GOT3 (cell line): ENCODE results near the gene SMAD4.

Experiments
- DNase-seq: peaks from one replicate; lab custom pipeline; 2025; ENCODE audit warnings: mixed read lengths; lab: John Stamatoyannopoulos, UW

SMAD4 gene

DNA sequence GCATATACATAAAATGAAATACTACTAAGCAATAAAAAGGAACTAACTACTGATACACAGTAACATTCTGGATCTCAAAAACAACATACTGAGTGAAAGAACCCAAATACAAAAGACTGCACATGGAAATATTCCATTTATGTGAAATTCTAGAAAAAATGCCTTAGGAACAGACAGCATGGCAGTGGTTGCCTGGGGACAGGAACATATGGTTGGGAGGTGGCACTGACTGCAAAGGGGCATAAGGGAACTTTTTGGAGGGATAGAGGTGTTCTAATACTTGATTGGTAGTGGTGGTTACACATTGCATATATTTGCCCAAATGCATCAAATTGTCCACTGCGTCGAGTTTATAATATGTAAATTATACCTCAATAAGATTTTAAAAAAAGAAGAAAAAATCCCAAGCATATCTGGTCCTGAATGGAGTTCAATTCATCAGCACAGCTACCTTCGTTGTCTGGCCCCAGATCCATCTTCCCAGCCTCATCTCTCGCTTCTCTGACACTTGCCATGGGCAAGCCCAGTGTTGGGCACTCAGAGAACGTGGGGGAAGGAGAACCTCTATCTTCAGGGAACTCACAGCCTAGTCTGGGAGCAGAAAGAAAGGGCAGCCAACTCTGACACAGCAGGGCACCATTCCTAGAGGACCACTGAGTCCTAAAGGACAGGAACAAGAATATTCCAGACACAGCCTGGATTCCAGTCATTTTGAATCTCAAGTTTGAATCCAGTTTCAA, 8.6 kb upstream of the SMAD4 start:
- no peak for DNase-seq

DNA sequence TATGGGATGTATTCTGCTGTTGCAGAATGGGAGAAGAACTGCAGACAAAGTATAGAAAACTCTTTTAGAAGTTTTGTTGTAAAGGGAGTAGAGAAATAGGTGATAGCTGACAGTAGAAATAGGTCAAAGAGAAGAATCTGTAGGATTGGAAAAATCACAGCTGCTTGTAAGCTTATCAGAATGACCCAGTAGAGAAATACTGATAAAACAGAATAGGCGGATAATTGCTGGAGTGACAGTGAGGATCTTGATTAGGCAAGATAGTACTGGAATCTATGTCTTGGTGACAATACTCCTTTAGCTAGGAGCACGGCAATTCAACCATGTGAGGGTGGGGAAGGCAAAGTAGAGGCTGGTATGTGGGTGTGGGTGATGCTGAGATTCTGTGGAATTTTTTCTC, 4.5 kb upstream of the SMAD4 start:
- DNase-seq = no peak

DNA sequence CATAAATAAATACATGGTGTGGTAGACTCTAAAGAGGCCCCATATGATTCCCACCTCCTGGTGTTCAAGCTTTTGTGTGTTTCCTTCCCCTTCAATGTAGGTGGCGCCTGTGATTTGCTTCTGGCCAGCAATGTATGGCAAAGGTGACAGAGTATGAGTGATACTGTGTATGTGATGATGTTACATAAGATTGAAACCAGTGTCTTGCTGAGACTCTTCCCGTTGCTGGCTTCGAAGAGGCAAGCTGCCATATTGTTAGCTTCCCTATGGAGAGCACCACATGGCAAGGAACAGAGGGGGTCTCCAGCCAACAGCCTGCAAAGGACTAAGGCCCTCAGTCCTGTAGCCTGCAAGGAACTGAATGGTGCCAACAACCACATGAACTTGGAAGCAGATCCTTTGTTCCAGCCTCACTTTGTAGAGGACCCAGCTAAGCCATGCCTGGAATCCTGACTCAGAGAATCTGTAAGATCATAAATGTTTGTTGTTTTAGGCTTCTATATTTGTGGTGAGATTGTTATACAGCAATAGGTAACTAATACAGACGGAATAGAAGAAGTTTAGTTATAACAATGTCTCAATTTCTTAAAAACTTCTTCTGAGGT, 1.7 kb upstream of the SMAD4 start:
- DNase-seq = no peak

DNA sequence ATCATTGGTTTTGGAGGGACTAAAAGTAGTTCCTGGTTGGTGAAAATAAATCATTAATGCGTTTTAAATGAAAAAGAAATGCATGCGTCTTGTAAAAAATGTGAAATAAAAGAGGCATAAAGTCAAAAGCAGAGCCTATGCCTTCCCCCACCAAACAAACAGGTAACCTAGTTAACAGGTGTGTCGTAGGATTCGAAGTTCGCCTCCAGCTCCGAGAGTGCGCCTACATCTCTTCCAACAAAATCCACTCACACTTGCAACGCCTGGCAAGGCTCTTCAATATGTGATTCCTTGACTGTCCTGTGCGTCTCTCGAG, 677 bp upstream of the SMAD4 start:
- no peak for DNase-seq

DNA sequence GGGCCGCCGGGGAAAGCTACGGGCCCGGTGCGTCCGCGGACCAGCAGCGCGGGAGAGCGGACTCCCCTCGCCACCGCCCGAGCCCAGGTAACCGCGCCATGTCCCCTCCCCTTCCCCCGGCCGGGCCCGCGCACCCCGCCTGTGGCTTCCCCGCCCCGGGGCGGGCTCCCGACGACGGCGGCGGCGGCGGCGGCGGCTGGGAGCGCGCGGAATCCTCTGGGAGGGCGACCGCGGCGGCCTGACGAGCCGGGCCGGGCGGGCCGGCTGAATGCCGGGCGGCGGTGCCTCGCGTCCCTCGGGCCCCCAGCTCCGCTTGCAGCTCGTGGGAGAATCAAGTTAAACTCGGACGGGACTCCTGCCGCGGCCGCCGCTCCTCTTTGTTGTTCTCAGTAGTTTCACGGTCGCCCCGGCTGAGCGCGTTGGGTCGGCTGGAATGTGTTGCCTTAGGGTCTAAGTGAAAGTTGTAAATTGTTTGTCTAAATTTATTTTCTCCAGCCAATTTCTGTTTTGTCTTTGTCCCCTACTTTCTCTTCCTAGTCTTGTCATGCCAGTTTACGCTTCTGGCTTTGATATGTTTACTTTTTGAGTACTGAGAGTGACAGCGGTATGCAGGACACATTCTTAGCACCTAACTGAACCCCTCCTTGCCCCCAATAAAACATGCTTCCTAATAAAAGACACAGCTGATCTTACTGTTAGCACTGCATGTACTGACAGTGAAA, 685 bp downstream of the SMAD4 start:
- no peak for DNase-seq

DNA sequence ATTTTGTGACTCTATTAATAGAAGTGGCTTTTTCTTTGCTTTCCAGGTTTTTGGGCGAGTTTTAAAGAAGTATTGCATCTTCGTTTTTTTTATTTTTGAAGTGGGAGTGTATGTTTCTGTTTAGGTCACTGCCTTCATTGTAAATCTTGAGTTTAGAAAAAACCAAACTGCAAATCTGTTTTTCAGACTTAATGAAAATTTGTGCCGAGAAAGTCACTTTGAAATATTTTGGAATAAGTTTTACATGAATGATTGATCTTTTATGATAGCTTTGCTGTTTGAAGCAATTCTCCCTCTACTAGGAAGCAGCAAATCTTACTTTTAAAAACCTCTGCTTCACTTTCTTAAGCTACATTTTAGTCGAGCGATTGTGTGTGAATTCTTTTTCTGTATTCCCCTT, 2.2 kb downstream of the SMAD4 start:
- no peak for DNase-seq

DNA sequence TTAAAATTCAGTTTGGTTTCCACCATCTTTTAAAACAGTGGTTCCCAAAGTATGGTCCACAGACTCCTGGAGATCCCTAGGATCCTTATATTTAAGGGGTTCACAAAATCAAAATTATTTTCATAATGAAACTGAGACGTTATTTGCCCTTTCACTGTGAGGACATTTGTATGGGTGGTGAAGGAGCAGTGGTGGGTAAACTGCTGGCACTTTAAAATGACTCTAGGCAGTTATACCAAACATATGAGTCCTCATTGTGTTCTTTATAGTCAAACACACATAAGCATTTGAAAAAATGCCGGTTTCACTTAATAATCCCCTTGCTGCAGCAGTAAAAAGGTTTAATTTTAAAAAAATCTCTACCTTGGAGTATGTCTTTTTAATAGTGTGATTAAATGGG, 7.2 kb downstream of the SMAD4 start:
- no peak for DNase-seq

DNA sequence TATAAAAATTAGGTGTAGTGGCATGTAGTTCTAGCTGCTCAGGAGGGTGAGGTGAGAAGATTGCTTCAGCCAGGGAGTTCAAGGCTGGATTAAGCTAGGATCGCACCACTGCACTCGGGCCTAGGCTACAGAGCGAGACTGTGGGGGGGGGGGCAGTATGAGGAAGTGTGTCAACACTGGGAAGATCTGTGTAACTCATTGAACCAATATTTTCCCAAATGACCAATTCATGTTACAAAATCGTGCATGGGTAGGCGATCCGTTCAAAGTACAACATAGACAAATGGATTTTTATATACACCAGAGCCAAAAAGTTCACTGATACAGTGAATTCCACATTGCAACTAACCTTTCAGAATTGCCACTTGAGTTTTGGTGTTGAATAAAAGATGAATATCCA, 8.1 kb downstream of the SMAD4 start:
- no peak for DNase-seq

DNA sequence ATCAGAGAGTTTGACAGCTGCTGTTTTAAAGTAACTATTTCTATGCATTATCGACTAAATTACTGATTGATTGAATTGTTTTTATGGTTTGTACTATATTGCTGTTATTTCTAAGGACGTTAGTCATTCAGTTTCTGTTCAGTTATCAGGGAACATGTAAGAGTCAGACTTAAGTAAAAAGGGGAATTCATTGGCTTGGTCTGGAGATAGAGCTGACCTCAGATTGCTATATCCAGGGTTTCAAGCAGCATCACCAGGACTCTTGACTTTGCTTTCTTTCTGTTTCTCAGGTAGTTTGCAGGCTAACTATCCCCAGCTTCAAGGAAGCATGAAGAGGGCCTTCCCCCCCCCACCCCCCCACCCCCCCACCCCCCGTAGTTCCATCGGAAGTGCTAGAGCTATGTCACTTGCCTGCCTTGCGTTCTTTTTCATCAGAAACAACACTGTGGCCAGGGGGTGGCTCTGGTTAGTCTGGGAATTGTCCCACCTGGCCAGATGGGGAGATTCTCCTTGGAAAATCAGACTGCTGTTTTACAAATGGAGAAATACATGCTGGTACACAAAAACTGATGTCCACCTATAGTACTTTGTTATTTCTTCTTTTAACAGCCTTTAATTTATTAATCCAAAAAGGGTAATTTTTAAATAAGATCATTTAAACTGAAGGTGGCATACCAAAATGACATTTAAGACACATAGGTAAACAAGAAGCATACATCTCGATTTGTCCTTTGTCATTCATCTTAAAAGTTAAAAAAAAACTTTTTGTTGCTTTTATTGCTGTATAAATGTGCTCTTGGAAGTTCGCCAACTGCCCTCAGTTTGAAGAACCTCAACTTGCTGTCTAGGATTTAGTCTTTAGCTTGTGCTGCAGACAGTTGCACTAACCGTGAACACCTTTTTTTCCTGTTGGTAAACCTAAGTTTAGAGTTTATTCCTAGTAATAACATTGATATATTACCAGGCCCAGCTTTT, 9.4 kb downstream of the SMAD4 start:
- no peak for DNase-seq

DNA sequence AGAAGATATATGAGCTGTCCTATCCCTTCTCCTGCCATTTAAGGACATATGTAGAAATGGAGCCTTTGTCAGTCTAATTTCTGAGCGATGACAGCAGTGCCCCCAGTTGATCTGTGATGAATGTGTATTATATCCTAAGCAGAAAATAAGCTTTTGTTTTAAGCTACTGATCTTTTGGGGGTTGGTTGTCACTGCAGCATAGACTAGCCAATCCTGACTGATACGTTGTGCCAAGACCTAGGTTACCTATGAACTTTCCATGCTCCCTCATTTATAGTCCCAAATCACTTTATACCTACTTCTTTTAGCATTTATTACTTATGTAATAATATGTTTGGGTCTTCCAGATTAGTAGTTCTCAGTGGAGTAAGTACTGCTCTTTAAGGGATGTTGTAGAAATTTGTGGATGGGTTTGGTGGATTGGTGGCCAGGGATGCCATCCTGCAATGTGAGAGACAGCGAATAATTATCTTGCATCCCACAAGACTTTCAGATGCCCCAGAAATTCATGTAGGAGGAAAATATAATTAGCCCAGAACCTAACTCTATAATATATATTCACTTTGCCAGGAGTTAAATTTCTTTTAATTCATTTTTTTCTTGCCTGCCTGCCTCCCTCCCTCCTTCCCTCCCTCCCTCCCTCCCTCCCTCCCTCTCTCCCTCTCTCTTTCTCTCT, 11.8 kb downstream of the SMAD4 start:
- no peak for DNase-seq

DNA sequence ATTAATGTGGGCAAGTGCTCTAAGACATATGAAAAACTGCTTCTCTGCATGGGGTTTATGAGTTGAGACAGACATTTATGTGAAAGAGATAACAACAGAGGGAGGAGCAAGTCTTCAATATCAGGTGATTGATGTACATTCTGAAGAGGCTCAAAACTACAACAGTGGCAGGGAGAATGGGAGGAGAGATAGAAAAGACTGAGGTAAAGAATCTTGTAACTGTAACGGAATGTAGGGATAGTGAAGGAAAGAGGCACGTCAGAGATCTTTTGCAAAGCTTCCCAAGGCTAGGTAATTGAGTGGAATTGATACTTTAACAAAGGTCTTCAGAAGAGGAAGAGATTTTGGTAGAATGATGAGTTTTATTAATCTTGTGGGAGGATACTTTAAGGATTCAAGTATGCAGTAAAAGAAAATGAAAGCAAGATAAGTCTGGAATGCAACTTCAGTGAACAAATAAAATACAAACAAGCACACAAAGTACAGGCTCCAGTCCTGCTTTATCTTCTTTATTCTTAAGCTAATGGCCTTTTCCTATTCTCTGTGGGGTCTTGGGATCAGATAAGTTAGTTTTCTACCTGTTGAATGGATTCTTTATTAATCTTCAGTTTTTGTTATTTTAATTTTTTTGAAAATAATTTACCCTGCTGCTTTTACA, 15.0 kb downstream of the SMAD4 start:
- DNase-seq = no peak

DNA sequence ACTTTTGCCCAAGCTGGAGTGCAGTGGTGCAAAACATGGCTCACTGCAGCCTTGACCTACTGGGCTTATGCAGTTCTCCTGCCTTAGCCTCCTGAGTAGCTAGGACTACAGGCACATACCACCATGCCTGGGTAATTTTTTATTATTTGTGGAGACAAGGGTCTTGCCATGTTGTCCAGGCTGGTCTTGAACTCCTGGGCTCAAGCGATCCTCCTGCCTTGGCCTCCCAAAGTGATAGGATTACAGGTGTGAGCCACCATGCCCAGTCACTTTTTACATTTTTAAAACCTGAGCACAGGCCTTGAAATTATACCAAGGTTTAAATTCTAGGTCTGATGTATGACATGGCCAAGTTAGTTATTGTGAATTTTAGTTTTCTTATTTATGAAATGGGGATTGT, 18.2 kb downstream of the SMAD4 start:
- no peak for DNase-seq

DNA sequence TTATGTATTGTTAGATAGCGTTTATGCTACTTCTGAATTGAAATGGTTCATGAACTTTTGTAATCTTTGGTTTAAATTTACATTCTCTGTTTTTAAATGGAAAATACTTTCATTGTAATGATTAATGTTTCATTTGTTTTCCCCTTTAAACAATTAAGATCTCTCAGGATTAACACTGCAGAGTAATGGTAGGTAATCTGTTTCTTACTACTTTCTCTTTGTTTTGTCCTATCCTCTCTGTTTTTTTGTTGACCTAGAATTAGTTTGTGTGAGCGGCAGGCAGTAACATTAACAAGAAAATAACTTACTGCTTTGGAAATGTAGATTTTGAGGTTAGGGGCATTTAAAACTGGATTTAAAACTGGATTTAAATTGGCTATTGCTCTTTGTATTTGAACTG, 19.1 kb downstream of the SMAD4 start:
- DNase-seq = no peak

DNA sequence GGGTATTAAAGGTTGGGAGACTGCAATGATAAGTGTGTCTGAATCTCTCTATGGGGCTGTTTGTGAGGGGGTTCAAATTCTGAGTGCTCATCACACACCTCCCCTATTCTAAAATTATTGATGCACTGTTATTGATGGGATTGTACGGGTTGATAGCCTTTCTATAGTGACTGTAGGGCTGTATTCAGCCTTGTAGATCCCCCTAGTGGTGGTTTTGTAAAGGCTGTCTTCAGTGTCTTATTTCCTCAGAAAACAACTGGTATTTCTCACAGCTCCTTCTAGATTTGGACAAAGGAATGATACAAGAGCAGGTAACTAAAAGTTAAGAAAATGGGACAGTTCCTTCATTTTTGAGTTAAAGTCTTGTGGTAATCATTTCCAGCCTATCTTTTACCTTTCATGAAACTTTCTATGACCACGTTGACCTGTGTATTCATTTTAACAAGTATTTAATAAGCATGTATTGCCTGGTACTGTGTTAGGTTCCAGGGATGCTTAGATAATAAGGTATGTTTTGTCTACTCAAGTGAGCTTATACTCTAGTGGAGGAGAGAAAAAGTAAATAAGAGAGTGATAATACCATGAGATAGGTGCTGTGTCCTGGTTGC, 21.2 kb downstream of the SMAD4 start:
- no peak for DNase-seq

DNA sequence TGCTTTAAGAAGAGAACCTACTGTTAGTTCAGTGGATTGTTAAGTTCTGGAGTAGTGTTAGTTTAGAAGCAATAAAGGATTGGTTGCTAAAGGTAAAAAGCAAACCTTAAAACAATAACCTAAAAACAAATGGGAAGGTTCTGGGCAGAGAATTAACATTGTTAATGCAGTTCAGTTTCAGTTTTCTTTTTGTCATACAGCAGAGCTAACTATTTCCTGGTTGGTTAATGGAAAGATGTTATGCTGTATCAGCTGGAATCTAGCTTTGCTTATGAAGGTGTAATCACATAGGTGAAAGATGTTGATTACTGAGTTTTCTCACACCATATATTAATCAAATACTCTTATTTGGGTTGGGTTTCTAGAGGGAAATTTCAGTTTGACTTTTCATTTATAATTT, 23.8 kb downstream of the SMAD4 start:
- DNase-seq = no peak

DNA sequence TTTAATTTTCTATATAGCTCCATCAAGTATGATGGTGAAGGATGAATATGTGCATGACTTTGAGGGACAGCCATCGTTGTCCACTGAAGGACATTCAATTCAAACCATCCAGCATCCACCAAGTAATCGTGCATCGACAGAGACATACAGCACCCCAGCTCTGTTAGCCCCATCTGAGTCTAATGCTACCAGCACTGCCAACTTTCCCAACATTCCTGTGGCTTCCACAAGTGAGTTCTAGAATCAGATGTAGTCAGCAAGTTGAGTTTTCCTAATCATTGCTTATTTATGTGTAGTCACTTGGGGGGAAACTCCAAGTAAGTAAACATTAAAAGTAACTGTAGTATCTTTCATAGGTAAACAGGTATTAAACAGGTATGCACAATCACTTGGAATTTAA, 24.8 kb downstream of the SMAD4 start:
- DNase-seq = no peak

DNA sequence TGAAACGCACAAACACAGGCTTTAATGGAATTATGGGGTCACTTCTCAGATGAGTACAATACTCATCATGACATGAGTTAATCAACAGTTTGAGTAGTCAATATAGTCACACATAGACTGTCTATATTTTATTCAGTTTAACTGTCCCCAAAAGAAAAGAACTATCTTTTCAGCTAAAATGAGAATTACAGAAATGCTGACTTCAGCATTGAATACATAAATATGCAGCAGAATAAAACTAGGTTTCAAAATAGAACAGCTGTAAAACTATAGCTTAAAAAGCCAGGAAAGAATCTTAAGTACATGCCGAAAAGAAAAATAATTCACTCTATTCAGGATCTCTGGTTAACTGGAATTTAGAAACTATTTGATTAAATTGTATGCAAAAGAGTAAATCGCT, 30.0 kb downstream of the SMAD4 start:
- no peak for DNase-seq

DNA sequence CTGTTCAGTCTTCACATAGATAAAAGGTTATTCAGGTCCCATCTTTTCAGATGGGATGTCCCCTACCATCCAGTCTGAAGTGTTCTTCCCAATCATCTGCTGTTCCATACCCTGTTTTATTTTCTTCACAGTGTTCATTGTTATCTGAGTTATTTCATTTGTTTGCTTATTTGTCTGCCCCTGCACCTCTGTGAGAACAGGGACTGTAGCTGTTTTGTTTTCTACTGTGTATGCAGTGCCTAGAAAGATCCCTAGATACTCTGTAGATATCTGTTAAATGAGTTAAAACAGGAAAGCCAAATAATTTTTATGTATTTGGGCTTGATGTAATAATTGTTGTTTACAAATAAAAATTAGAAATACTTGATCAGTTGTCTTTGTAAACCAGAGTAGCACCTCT, 34.2 kb downstream of the SMAD4 start:
- DNase-seq = no peak

DNA sequence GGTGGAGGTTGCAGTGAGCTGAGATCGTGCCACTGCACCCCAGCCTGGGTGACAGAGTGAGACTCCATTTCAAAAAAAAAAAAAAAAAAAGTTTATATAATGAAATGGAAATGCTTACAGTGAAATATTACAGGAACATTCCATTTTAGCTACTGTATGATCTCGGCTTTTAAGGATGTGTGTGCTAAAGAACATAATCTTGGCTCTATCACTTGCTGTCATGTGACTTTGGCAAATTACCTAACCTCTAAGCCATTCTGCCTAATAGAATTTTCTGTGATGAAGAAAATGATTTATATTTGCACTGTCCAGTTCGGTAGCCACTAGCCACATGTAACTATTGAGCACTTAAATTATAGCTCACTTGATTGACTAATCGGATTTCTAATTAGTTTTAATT, 36.3 kb downstream of the SMAD4 start:
- no peak for DNase-seq

DNA sequence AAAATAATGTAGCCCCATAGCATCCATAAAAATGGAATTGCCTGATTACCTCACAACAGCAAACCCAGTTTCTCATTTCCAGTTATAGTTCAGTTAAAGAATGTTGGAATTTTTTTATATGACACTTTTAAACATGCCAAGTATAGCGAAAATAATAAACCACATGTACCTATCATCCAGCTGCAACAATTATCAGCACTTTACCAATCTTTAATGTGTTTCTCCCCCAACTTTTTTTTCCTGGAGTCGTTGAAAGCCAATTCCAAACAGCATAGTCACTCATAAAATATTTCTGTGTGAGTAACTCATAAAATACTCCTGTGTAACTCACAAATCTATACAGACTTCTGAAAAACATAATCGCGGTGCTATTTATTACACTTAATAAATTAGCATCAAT, 38.1 kb downstream of the SMAD4 start:
- DNase-seq = no peak

DNA sequence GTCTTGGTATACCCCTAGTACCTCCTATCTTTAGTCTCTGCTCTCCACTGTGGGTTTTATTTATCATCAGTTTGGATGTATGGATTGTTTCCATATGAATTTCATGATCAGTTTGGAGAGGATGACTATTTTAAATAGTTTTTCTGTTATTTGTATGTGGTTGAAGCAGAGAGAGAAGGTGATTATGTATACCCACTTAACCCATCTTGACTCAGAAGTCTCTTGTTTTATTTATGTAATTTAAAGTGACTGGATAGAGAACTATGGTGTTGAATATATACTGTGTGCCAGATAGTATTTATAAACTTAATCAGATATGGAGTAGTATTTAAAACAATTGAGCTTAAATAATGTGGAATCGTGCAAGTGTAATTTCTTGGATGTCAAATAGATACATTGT, 39.9 kb downstream of the SMAD4 start:
- DNase-seq = no peak
